ENCODE data around the gene POLA2.

GRCh38 chr11:65310736-65311135, 49.0 kb downstream of the POLA2 start:
- TF ChIP-seq CTCF (IDR thresholded peaks at IDR 0.05) (no peak), ZFX (IDR thresholded peaks at IDR 0.05; ENCODE audit: borderline replicate concordance) (no peak)
